Measurements from ENCODE around the gene GMNN. TPM values are rescaled to one million over a fixed set of nuclear protein-coding genes. Genes with fewer than 3 reads are reported as not detected.

GMNN gene
- total and polyA plus RNA-seq, 2 donors (not counting 1 experiment from before 2014, with no cell fraction given): 3.8 to 7.3 TPM

GRCh38 chr6:24827162-24827561 lies 52.4 kb downstream of the GMNN start:
- CTCF ChIA-PET: no interaction called here
- H2AFZ ChIP-seq (ENCODE audit: insufficient read depth, low read depth, low read length, poor library complexity, severe bottlenecking): no peak overlapping the region

GRCh38 chr6:24827970-24828369 lies 53.2 kb downstream of the GMNN start:
- H3K4me2 ChIP-seq (replicated peaks; ENCODE audit: low read depth, low read length, poor library complexity, severe bottlenecking): no peak overlapping the region
- H3K27ac Mint-ChIP-seq: peak overlapping the region; percentile 46
- no peak overlapping the region for H2AFZ ChIP-seq (ENCODE audit: insufficient read depth, low read depth, low read length, poor library complexity, severe bottlenecking)
- H3K9ac ChIP-seq (ENCODE audit: low read length): no peak overlapping the region
- H3K27me3 ChIP-seq (replicated peaks in 1 of 4; ENCODE audit: control extremely low read depth in 1 of 4, control insufficient read depth in 3 of 4, insufficient read depth in 4 of 4, low read length in 3 of 4): no peaks in the 10 kb centered on the region
- H3K4me3 ChIP-seq (ENCODE audit: control extremely low read depth in 1 of 5, extremely low read depth in 1 of 5, insufficient read depth in 1 of 5, low read depth in 2 of 5, low read length in 4 of 5): no peak overlapping the region
- intact Hi-C loops (cut with micrococcal nuclease): no loop called here
- peaks cover 83% of the 10 kb centered on the region for H4K20me1 ChIP-seq (ENCODE audit: control insufficient read depth, insufficient read depth, low read length, poor library complexity, severe bottlenecking)
- CTCF ChIA-PET: no interaction called here
- peaks cover 17 to 100% of the 10 kb centered on the region in 2 experiments for H3K36me3 ChIP-seq (replicated peaks in 1 of 2; ENCODE audit: control extremely low read depth in 1 of 2, control insufficient read depth in 1 of 2, extremely low read depth in 1 of 2, insufficient read depth in 2 of 2, low read length in 1 of 2)
- H3K27ac ChIP-seq (ENCODE audit: low read length in 2 of 2): no peak overlapping the region
- 84% methylated on average over 5 of the region's 8 CpGs for WGBS (ENCODE audit: insufficient coverage)
- ATAC-seq (ENCODE audit: low read depth) (no peak), DNase-seq (no peak)
- no peaks in the 10 kb centered on the region for H3K9me3 Mint-ChIP-seq (ENCODE audit: insufficient read depth)
- peaks cover 27% of the 10 kb centered on the region for H3K79me2 ChIP-seq (ENCODE audit: control insufficient read depth, insufficient read depth, low read length)
- H3K4me1 ChIP-seq (ENCODE audit: control insufficient read depth in 2 of 2, insufficient read depth in 2 of 2, low read length in 2 of 2): no peaks in the 10 kb centered on the region
- H3K4me3 Mint-ChIP-seq: no peak overlapping the region
- H3K4me1 Mint-ChIP-seq: peaks cover 2% of the 10 kb centered on the region
- POLR2A ChIA-PET: no interaction called here
- no peaks in the 10 kb centered on the region for H3K9me3 ChIP-seq (ENCODE audit: control extremely low read depth in 1 of 3, control insufficient read depth in 2 of 3, insufficient read depth in 1 of 3, low read length in 2 of 3)
- no peaks in the 10 kb centered on the region for H3K27me3 Mint-ChIP-seq
- no peak for TF ChIP-seq CTCF (IDR thresholded peaks at IDR 0.05)

More at GRCh38 chr6:24827162-24827561, 52.4 kb downstream of the GMNN start:
- no peaks in the 10 kb centered on the region for H3K4me1 ChIP-seq (ENCODE audit: control insufficient read depth in 2 of 2, insufficient read depth in 2 of 2, low read length in 2 of 2)
- Mint-ChIP-seq H3K27me3 (no peaks in the 10 kb centered on the region), H3K27ac (peak overlapping the region; percentile 46), H3K4me1 (peaks cover 2% of the 10 kb centered on the region), H3K9me3 (ENCODE audit: insufficient read depth) (no peaks in the 10 kb centered on the region), H3K4me3 (no peak overlapping the region)
- H3K4me2 ChIP-seq (replicated peaks; ENCODE audit: low read depth, low read length, poor library complexity, severe bottlenecking): no peak overlapping the region
- intact Hi-C loops (cut with micrococcal nuclease): no loop called here
- H3K79me2 ChIP-seq (ENCODE audit: control insufficient read depth, insufficient read depth, low read length): peaks cover 27% of the 10 kb centered on the region
- no peaks in the 10 kb centered on the region for H3K9me3 ChIP-seq (ENCODE audit: control extremely low read depth in 1 of 3, control insufficient read depth in 2 of 3, insufficient read depth in 1 of 3, low read length in 2 of 3)
- ATAC-seq (ENCODE audit: low read depth): no peak
- no peaks in the 10 kb centered on the region for H3K27me3 ChIP-seq (replicated peaks in 1 of 4; ENCODE audit: control extremely low read depth in 1 of 4, control insufficient read depth in 3 of 4, insufficient read depth in 4 of 4, low read length in 3 of 4)
- DNase-seq: no peak
- H3K4me3 ChIP-seq (ENCODE audit: control extremely low read depth in 1 of 5, extremely low read depth in 1 of 5, insufficient read depth in 1 of 5, low read depth in 2 of 5, low read length in 4 of 5): no peak overlapping the region
- H3K36me3 ChIP-seq (replicated peaks in 1 of 2; ENCODE audit: control extremely low read depth in 1 of 2, control insufficient read depth in 1 of 2, extremely low read depth in 1 of 2, insufficient read depth in 2 of 2, low read length in 1 of 2): peaks cover 15 to 99% of the 10 kb centered on the region in 2 experiments
- peaks cover 82% of the 10 kb centered on the region for H4K20me1 ChIP-seq (ENCODE audit: control insufficient read depth, insufficient read depth, low read length, poor library complexity, severe bottlenecking)
- TF ChIP-seq CTCF (IDR thresholded peaks at IDR 0.05): no peak
- TF ChIP-seq EZH2 (IDR thresholded peaks at IDR 0.05; ENCODE audit: borderline replicate concordance, insufficient read depth, low read depth, low read length, poor library complexity, severe bottlenecking): no peak
- peak overlapping the region in 1 of 2 donors; percentile 27 for H3K27ac ChIP-seq (ENCODE audit: low read length in 2 of 2)
- POLR2A ChIA-PET: no interaction called here
- no CpG with 5 or more reads among the region's 3 CpGs for WGBS (ENCODE audit: insufficient coverage)
- no peak overlapping the region for H3K9ac ChIP-seq (ENCODE audit: low read length)
